GM19193 (cell line): ENCODE results near the gene TARBP1.

ENCODE experiments used
- POLR2A ChIP-seq: IDR thresholded peaks from 4 replicates; pipeline ENCODE4 v1.6.1; 2011; ENCODE audit not compliant: insufficient read depth, insufficient read length; ENCODE audit errors: extremely low read depth

Gene TARBP1

DNA sequence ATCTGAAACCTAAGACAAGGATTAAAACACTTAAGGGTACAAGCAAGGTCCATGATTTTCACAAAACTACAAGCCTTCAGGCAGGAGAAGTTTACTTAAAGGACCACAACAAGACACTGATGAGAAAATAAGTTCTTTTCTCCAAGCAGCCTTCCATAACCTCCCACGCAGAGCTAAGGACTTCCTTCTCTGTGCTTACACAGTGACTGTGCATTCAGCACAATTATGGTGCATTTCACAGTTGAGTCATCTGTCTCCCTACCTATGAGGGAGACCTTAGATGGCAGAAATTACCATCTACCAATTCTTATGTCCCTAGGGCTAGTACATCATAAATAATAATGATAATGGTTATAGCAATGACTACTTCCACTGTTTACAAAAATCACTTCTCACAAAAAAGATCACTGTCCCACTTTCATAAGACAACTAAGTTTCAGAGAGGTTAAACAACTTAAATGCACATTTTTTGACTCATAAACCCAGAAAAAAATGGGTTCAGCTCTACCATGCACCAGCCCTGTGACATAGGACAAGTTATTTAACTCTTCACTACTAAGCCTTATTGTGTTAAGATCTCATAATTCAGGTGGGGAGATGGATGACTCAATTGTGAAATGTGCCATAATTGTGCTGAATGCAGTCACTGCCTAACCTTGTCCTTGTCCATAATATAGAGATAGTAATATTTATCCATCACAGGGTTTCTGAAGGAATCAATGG is 45.3 kb downstream of the TARBP1 start:
- no peak for TF ChIP-seq POLR2A

DNA sequence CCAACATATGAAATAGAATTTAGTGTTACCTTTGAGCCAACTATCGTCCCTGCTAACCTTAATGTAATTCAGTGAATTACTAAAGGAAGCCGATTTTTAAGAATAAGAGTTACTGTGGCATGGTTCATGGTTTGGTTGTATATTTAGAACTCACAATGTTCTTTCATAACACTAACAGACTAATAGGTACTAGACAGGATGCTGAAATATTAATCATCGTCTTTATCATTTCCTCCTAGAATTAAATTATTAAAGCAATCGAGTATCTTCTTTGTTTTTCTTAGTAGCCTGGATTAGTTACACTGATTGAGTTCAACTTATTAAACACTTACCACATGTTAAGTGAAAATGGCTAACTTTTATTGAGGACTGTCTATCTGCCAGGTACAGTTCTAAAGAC is 47.7 kb downstream of the TARBP1 start:
- no peak for TF ChIP-seq POLR2A

GRCh38 chr1:234430691-234431090 is 48.3 kb downstream of the TARBP1 start:
- TF ChIP-seq POLR2A: no peak

DNA sequence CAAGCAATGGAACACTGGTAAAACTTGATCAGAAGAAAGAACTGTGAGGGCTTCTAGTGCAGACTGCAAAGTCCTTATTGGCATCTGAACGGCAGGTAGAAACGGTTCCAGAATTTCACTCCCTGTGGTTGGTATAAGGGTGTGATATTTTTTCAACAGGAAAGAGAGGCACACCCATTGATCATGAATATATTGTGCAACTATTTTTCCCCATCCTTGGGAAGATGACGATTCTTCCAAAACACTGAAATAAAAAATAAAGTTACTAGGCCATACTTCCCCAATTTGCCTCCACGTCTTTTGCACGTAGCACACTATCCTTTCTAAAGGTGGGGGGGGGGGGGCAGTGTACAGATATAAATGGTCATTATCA is 49.6 kb downstream of the TARBP1 start:
- TF ChIP-seq POLR2A: no peak

GRCh38 chr1:234427950-234428646 is 50.9 kb downstream of the TARBP1 start:
- TF ChIP-seq POLR2A: no peak

GRCh38 chr1:234413990-234414389 is 65.0 kb downstream of the TARBP1 start:
- no peak for TF ChIP-seq POLR2A

- TF ChIP-seq POLR2A: no peak
Measured at GRCh38 chr1:234413485-234413884, 65.5 kb downstream of the TARBP1 start.

DNA sequence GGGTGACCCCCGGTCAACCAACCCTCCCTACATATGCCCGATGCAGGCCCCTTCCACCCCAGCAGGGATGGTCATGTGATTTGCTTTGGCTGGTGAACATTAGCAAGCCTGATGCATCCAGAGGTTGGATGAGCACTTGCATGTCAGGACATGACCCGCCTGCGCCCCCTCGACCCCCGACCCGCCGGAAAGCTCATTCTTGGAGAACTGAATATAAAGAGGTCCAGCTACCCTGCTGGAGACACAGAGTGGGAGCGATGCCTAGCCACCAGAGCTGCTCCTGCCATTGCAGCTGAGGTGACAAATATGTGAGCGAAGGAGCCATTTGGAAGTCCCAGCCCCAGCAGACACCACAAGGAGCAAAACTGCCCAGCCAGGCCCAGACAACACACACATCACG is 66.1 kb downstream of the TARBP1 start:
- no peak for TF ChIP-seq POLR2A

DNA sequence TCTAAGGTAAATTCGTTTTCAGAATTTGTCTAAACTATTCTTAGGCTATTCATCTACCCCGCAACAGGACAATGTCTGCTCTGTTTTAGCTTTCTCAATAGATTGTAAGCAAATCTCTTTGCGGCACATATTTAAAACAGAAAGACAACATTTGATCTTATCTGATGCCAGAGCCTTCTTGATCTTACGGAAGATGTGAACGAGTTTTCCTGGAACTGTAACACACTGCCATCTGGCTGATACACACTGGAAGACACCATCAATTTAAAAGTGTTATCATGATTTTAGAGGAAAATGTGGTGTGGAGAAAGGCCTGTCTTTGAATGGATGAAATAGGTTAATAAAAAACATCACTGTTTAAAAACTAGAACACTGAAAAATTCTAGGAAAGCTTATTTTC is 69.7 kb downstream of the TARBP1 start:
- no peak for TF ChIP-seq POLR2A

- TF ChIP-seq POLR2A: no peak
Measured at GRCh38 chr1:234408757-234409156, 70.2 kb downstream of the TARBP1 start.

- TF ChIP-seq POLR2A: no peak
Measured at GRCh38 chr1:234406871-234407270, 72.1 kb downstream of the TARBP1 start.

DNA sequence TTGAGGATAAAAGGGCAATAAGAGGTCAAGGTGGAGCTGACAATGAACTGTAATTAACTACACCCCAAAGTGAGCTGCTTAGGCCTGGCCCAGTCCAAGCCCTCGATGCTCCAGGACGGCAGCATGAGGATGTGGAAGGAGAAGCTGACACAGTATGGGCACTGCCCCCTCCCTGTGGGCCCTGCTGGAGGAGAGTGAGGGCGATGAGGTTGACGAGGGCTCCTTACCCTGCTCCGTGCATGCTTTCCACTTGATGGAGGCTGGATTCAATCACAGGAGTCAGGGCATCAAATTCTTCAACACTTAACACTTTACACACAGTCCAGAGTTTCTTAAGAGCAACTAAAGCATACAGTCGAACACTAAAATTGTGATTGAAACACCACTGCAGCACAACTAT is 73.3 kb downstream of the TARBP1 start:
- TF ChIP-seq POLR2A: no peak

DNA sequence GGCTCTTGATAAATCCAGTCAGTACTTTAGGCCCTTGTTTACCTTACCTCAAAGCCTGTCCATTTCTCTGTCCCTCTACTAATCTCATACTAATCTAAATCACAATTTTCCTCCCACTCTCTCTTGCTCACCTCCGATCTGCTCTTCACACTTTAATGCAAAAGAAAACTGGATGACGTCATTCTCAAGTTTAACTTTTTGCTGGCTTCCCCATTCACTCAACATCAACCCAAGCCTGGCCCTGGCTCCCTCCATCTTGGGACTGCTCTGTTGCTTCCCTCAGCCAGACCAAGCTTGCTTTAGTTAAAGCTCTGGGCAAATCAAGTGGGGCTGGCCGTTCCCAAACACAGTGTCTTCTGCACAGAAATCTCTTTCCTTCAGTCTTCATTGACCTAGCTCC is 76.0 kb downstream of the TARBP1 start:
- no peak for TF ChIP-seq POLR2A

GRCh38 chr1:234401658-234402057 is 77.3 kb downstream of the TARBP1 start:
- TF ChIP-seq POLR2A: no peak

DNA sequence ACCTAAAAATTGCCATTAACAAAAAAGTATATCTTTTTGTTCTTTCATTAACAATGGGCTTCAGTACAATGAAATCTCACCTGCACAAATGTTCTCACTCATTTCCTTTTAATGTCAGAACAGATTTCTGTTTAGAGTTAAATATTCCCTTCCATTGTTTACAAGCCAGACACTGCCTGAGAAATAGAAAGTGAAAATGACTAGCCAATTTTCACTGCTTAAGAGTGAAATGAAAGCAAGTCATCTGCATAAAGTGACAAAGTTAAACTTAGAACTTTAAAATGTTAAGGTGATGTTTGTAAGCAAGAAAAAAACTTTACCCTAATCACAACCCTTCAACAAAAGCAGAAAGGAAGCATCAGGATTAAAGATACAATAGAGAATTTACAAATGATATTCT is 78.2 kb downstream of the TARBP1 start:
- no peak for TF ChIP-seq POLR2A

DNA sequence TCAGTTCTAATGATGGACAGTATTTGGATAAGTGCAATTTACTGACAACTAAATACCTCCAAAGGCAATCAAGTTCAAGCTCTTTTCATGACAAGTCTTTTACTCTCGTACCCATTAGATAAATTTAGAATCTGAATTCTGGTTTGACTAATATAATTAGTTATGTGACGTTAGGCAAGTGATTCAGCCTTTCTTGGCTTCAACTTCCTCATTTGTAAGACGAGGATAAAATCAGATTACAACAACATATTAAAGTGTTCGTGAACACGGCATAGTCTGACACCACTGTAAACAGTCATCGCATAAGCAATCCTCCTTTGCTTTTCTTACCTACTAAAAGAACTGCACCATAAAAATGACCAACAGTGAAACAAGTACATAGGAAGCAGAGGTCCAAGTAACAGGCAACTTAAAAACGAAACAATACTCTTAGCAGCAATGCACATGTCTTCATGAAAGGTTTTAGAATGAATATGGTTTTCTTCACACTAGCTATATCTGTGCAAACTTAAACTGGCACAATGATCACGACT is 80.1 kb downstream of the TARBP1 start:
- no peak for TF ChIP-seq POLR2A

- TF ChIP-seq POLR2A: no peak
Measured at GRCh38 chr1:234397732-234398131, 81.2 kb downstream of the TARBP1 start.

- no peak for TF ChIP-seq POLR2A
Measured at GRCh38 chr1:234396871-234397270, 82.1 kb downstream of the TARBP1 start.
